HG02870 (cell line): Measurements from ENCODE around the gene CORO2B.
"Not testable (repeated sequence)": the region's sequence is repeated elsewhere in the genome, so short reads cannot be mapped to it uniquely, and the experiment has no call there.

Source experiments
- ATAC-seq: cut with Tn5 transposase; IDR thresholded peaks from one replicate; pipeline ENCODE4 v1.9.1; 2021; ENCODE audit warnings: mild to moderate bottlenecking, moderate library complexity; ENCODE audit not compliant: unreplicated experiment

The CORO2B gene

GRCh38 chr15:68643216-68643830 is 64.5 kb downstream of the CORO2B start:
- ATAC-seq, result no peak

DNA sequence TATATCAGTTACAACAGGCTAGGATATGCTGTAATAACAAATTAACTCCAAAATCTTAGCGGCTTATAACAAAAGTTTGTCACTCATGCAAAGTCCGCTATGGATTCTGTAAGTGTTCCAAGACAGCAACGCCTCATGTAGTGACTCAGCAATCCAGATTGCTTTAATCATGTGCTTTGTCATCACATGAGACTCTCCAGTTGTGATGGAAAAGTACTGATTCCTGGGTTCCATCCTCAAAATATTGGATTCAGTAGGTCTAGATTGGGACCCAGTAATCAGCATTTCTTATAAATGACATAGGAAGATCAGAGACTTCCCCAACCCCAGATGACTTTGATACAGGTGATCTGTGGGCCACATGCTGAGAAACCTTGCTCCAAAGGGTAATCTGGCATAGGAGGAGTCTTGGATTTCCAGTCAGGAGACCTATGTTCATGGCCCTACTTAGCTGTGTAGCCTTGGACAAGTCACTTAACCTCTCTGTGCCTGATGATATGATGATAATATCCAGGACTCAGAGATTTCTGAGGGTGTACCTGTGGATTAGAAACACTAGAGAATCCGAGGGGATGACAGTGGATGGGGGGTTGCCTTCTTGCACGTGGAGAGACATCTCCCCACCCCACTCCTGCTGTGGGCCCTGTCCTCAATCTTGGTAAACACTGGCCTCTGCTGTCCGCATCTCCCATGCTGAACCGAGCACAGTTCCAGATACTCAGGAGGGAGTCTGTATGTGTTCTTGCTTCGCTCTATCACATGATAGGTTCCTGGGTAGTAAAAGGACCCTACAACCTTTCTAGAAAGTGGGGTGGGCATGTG is 65.5 kb downstream of the CORO2B start:
- no peak for ATAC-seq

DNA sequence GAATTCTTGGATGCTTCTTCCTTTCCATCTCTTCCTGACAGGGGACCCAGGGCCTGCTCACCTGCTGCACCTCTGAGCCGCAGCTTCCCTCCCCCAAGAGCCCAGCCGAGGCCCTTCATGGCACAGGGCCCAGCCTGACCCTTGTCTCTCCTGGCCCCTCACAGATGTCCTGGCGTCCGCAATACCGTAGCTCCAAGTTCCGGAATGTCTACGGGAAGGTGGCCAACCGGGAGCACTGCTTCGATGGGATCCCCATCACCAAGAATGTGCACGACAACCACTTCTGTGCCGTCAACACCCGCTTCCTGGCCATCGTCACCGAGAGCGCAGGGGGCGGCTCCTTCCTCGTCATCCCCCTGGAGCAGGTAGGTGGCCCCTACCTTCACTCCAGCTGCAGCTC is 66.2 kb downstream of the CORO2B start:
- ATAC-seq, result no peak

DNA sequence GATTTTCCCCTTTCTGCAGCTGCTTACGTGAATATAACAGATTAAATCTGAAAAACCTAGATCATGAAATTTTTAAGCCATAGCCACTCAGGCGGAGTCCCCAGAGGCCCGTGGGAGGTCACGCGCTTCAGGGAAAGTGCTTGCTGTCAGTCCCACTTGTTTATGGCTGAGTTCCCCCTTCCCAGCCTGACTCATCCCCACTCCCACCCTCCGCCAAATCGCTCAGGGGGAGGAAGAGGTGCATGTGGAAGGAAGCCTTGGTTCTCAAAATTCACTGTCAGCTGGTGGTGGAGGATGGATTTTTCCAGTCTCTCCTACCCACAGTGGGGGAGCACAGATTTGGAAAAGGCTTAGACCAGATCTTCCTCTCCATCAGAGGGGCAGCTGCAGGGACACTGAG is 67.4 kb downstream of the CORO2B start:
- ATAC-seq, result no peak

DNA sequence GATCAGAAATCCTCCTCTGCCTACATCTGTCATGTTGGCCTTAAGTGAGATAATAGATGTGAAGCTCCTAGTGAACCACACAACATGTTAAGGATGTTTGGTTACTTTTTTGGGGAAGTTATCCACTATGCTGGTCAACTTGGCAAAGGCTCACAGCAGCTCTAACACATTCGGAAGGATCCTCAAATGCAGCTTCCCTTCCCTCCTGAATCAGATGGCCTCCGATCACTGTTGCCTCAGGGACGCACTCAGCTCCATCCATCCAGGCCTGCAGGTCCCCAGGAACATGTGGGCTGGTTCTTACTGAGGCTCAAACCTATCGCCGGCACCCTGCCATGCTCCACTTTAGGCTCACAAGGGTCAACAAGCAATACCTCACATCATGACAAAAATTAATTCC is 67.9 kb downstream of the CORO2B start:
- no peak for ATAC-seq

GRCh38 chr15:68647361-68647760 is 68.6 kb downstream of the CORO2B start:
- ATAC-seq, result not testable (repeated sequence)

DNA sequence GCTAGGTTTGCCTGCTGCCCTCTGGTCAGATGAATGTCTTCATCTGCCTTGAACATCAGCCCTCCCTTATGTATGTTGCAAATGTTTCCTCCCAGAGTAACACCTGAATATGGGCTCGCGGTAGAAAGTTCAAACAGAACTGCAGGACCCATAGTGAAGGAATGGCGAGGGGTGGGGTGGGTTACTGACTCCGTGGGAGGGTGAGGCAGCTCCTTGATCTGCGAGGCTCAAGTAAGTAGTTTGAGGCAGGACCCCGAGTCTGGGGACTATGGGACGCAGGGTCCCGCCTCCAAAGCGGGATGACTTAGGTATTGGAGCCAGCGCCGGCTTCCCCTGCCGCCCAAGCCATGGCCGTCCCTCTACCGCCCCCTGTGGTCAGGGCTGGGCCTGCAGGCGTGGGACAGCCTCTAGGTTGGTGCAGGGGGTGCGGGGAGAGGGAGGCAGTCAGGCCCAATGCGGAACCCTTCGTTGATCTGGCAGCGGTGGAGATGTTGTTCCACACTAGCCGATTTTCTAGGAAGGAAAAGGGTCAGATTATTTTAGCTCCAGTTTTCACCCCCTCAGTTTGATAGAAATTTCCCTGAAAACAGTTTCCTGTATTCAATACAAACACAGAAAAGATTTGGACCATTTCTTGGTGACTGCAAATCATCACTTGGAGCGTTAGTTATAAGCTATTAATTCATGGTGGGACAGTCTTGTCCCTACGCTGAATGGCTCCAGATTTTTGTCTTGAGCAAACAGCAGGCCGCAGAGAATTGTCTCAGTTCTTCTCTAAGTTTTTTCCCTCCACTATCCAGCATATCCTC is 72.3 kb downstream of the CORO2B start:
- no peak for ATAC-seq

DNA sequence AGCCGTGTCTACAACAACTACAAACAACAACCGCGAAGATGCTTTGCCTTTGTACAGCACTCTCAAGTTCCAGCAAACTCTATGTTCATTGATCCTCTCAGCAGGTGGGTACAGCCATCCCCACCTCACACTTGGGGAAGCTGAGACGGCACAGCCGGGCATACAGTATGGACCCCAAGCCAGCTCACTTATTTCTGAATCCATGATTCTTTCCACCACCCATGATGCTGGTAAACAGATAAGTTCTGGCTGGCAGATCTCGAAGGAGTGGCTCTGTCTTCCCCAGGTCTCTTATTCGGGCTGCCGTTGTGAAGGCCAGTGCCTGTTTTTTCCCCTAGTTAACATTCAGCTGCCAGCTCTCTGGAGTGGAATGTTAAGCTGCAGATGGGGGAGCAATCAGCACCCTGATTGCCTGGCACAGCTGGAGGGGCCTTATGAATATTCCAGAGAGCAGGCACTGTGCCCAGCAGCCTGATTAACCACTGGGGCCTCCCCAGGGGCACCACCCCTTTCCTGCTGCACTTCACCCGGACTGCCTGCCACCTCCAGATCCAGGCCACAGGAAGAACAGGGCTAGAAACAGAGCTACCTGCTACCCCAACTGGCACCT is 73.2 kb downstream of the CORO2B start:
- no peak for ATAC-seq

DNA sequence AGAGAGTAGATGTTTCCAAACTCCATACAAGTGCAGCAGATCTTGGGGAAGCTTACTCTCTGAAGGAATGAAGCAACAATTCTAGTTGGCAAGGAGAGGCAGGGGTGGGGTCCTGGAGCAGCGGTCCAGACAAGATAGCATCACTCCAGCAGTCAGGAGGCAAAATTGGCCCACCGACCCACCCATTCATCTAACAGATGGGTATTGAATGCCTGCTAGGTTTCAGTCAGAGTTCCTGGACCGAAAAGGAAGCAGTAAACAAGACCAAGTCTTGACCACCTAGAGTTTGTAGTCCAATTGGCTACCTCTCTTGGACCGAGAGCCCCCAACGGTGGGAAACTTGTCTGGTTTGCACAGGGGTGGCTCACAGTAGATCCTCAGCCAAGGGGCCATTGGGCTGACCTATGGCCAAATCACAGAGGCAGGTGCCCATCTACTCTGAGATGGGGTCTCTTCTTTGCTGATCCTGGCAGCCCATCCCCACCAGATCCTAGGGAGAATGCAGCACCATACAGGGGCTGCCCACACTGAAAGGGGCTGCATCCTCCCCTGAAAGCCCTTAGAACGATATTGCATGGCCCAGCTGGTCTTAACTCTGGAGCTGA is 74.3 kb downstream of the CORO2B start:
- no peak for ATAC-seq

GRCh38 chr15:68653801-68654200 is 75.0 kb downstream of the CORO2B start:
- no peak for ATAC-seq

GRCh38 chr15:68654786-68655560 is 76.2 kb downstream of the CORO2B start:
- ATAC-seq, result no peak

DNA sequence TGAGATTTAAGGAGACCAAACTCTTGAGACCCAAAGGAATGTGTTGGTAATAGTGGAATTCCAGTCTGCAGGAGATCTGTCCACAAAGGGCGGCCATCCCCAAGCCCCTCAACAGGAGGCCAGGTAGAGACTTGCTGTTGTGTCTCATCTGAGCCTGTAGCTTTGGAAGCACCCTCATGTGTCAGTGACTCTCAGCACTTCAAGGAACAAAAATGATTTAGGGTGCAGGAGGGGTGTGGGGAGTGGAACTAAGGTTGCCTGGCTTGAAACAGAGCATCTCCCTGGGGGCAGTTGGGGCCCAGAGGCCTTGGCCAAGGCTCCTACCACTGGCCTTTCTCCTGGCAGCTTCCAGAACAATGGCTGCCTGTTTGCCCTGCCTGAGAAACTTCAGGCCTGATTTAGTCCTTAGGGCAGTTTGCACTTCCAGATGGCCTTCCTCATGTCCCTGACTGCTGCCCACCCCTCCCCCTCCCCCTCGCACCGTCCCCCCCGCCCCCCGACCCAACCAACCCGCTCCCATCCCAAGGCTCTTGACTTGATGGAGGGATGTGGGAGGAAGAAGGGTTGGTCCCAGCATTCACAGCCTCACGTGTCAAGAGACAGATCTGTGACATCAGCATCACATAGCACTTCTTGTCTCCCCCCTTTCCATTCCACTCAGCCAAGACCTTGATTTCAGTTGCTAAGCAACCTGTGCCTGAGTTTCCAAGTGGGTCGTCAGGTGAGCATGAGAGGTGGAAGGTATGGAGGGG is 77.1 kb downstream of the CORO2B start:
- ATAC-seq, result no peak

GRCh38 chr15:68656438-68656739 is 77.6 kb downstream of the CORO2B start:
- no peak for ATAC-seq

DNA sequence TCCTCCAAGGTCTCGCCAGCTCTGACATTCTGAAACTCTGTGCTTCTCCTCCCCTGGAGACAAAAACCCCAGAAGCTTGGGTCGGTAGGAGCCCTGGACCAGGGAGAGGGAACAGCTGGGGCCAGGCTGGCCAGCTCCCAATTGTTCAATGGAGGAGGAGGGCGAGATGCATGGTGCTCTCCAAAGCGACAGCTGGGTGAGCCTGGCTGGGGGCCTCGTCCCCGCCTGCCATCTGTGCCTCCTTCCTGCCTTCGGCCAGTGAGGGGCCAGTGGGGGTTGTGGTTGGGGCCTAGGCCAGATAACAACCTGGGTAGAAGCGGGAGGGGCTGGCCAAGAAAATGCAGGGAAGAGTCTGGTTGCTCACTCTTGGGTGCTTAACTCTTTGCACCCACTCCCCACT is 79.4 kb downstream of the CORO2B start:
- no peak for ATAC-seq

GRCh38 chr15:68658641-68659358 is 80.0 kb downstream of the CORO2B start:
- no peak for ATAC-seq

GRCh38 chr15:68663526-68663925 is 84.7 kb downstream of the CORO2B start:
- no peak for ATAC-seq

GRCh38 chr15:68666120-68666811 is 87.5 kb downstream of the CORO2B start:
- no peak for ATAC-seq

DNA sequence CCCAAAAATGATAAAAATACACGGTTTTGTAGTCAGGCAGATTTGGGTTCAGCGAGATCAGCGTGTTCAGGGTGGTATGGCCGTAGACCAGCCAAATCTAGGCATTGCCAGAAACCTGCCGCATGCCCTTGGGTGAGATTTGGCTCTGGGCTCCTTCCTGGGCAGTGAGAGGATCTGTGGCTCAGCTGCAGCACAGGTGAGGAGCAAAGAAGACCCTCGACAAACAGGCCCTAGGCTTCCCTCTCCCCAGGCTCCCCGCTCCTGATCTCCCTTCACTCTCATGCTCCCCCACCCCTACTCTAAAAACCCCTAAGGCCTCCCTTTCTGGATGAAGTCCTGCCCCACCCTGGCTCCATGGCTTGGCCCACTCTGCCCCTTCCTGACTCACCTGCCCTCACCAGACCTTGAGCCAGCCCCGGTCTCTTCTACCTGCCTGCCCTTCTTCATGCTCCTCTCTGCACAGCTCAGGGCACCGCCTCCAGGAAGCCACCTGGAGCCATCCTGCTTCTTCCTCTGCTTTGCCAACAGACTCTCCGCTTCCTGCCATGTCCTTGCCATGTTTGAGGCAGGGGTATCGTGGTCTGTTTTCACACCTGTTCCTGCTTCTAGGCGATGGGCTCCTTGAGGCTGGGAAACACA is 88.1 kb downstream of the CORO2B start:
- ATAC-seq, result no peak
